OCI-LY3 (cell line): ENCODE measurements around the gene PROM2.

ENCODE experiments used
- H2AFZ ChIP-seq: fragments of 200-600, 300-600 bp; shearing (Covaris generic); 2 replicates; pipeline ENCODE4 v1.6.0; 2014; ENCODE audit warnings: antibody characterized with exemption, low read depth, low read length
- H3K27ac ChIP-seq: fragments of 200-600, 300-600 bp; sonication (generic); 2 replicates; pipeline ENCODE4 v1.5.1; 2014; ENCODE audit warnings: mild to moderate bottlenecking, low read length, moderate library complexity, mixed read lengths
- H3K27me3 ChIP-seq: fragments of 200-600, 300-600 bp; sonication (generic); 2 replicates; pipeline ENCODE4 v1.6.1; 2014; ENCODE audit warnings: low read depth, low read length, mixed read lengths
- H3K36me3 ChIP-seq: fragments of 200-600, 300-600 bp; sonication (generic); replicated peaks from 2 replicates; pipeline ENCODE3; 2014; ENCODE audit warnings: low read depth, low read length, mixed read lengths
- H3K4me1 ChIP-seq: fragments of 300-600, 200-600 bp; sonication (generic); 2 replicates; pipeline ENCODE4 v1.6.1; 2014; ENCODE audit warnings: low read length, mixed read lengths
- H3K4me2 ChIP-seq: fragments of 200-600, 300-600 bp; sonication (generic); 2 replicates; pipeline ENCODE4 v1.6.1; 2014; ENCODE audit warnings: low read length, mixed read lengths
- H3K4me3 ChIP-seq: fragments of 300-600, 200-600 bp; sonication (generic); 2 replicates; pipeline ENCODE4 v1.5.1; 2014; ENCODE audit warnings: antibody characterized with exemption, mild to moderate bottlenecking, low read length, moderate library complexity
- H3K79me2 ChIP-seq: fragments of 300-600, 200-600 bp; shearing (Covaris generic); 2 replicates; pipeline ENCODE4 v1.6.1; 2014; ENCODE audit warnings: mild to moderate bottlenecking, low read length, mixed read lengths
- H3K9ac ChIP-seq: fragments of 300-600, 200-600 bp; shearing (Covaris generic); 2 replicates; pipeline ENCODE4 v1.6.0; 2014; ENCODE audit warnings: mild to moderate bottlenecking, low read length, moderate library complexity
- H3K9me3 ChIP-seq: fragments of 200-600, 300-600 bp; shearing (Covaris generic); 2 replicates; pipeline ENCODE4 v1.6.1; 2014; ENCODE audit warnings: low read length, mixed read lengths; ENCODE audit not compliant: insufficient read depth
- H4K20me1 ChIP-seq: fragments of 200-600, 300-600 bp; sonication (generic); 2 replicates; pipeline ENCODE4 v1.6.1; 2016; ENCODE audit warnings: low read length, mixed read lengths; ENCODE audit not compliant: insufficient read depth
- EZH2phosphoT487 ChIP-seq: fragments of 200-600 bp; shearing (Covaris generic); IDR thresholded peaks from 2 replicates; pipeline ENCODE4 v1.6.1; 2018; ENCODE audit warnings: antibody characterized with exemption, mixed run types, low read depth
- TF ChIP-seq, protein P1 (sequence below): fragments of 200-600, 300-600 bp; sonication (generic); IDR thresholded peaks from 2 replicates; pipeline ENCODE4 v1.5.1; 2014; ENCODE audit warnings: antibody characterized with exemption, low read length, low read depth

PROM2 gene

DNA sequence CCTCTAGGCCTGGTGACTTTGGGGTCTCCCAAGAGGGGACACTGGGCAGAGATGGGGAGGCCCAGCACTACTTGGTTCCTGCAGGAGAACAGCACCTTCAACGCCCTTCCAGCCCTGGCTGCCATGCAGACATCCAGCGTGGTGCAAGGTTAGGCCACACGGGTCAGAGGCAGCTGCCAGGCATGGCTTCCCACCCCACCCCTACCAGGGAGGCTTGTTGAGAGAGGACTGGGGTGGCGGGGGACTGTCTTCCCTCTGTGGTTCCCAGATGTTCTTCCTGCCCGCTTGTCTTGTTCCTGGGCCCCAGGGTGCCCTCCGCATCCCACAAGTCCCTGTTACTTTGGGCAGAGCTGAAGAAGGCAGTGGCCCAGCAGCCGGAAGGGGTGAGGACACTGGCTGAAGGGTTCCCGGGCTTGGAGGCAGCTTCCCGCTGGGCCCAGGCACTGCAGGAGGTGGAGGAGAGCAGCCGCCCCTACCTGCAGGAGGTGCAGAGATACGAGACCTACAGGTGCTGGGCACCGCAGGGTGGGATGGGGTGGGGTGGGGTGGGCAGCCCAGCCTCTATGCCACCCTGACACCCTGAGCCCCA, 4.5 kb downstream of the PROM2 start:
- H3K4me2 ChIP-seq = no peak overlapping the region
- no peaks in the 10 kb centered on the region for H3K79me2 ChIP-seq
- H3K9ac ChIP-seq = no peak overlapping the region
- no peaks in the 10 kb centered on the region for H4K20me1 ChIP-seq
- TF ChIP-seq, protein P1, sequence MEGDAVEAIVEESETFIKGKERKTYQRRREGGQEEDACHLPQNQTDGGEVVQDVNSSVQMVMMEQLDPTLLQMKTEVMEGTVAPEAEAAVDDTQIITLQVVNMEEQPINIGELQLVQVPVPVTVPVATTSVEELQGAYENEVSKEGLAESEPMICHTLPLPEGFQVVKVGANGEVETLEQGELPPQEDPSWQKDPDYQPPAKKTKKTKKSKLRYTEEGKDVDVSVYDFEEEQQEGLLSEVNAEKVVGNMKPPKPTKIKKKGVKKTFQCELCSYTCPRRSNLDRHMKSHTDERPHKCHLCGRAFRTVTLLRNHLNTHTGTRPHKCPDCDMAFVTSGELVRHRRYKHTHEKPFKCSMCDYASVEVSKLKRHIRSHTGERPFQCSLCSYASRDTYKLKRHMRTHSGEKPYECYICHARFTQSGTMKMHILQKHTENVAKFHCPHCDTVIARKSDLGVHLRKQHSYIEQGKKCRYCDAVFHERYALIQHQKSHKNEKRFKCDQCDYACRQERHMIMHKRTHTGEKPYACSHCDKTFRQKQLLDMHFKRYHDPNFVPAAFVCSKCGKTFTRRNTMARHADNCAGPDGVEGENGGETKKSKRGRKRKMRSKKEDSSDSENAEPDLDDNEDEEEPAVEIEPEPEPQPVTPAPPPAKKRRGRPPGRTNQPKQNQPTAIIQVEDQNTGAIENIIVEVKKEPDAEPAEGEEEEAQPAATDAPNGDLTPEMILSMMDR = no peak
- no peak for TF ChIP-seq EZH2phosphoT487
- H3K4me3 ChIP-seq = no peak overlapping the region
- no peaks in the 10 kb centered on the region for H3K27me3 ChIP-seq
- no peaks in the 10 kb centered on the region for H3K4me1 ChIP-seq
- H3K9me3 ChIP-seq = no peaks in the 10 kb centered on the region
- H3K36me3 ChIP-seq = no peaks in the 10 kb centered on the region
- H2AFZ ChIP-seq = no peak overlapping the region
- H3K27ac ChIP-seq = no peak overlapping the region

GRCh38 chr2:95279435-95280035, 5.3 kb downstream of the PROM2 start:
- no peak overlapping the region for H3K4me3 ChIP-seq
- H3K9ac ChIP-seq = no peak overlapping the region
- H3K4me1 ChIP-seq = no peaks in the 10 kb centered on the region
- no peak for TF ChIP-seq EZH2phosphoT487
- TF ChIP-seq, protein P1 = no peak
- no peaks in the 10 kb centered on the region for H4K20me1 ChIP-seq
- no peaks in the 10 kb centered on the region for H3K36me3 ChIP-seq
- no peak overlapping the region for H2AFZ ChIP-seq
- no peak overlapping the region for H3K4me2 ChIP-seq
- no peaks in the 10 kb centered on the region for H3K79me2 ChIP-seq
- H3K27ac ChIP-seq = no peak overlapping the region
- no peaks in the 10 kb centered on the region for H3K9me3 ChIP-seq
- no peaks in the 10 kb centered on the region for H3K27me3 ChIP-seq

GRCh38 chr2:95281071-95281470, 6.8 kb downstream of the PROM2 start:
- Histone ChIP-seq H4K20me1 (no peaks in the 10 kb centered on the region), H3K27me3 (no peaks in the 10 kb centered on the region), H2AFZ (no peak overlapping the region), H3K4me2 (no peak overlapping the region), H3K9me3 (no peaks in the 10 kb centered on the region), H3K9ac (no peak overlapping the region), H3K79me2 (no peaks in the 10 kb centered on the region), H3K4me3 (no peak overlapping the region), H3K27ac (no peak overlapping the region), H3K4me1 (no peaks in the 10 kb centered on the region), H3K36me3 (no peaks in the 10 kb centered on the region)
- TF ChIP-seq, protein P1 = no peak
- no peak for TF ChIP-seq EZH2phosphoT487

DNA sequence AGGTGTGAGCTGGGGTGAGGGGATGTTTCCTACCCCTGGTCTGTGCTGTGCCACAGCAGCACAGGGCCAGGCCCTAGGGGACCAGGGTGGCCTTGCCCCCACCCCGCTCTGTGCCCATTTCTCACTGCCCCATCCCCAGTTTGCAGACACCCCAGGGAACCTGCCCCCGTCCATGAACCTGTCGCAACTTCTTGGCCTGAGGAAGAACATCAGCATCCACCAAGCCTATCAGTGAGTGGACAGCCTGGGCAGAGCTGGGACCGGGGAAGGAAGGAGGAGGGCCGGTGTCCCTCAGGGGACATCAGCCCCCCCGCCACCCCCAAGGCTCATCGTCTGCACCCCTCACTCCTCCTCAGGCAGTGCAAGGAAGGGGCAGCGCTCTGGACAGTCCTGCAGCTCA, 7.5 kb downstream of the PROM2 start:
- H3K4me2 ChIP-seq = no peak overlapping the region
- H3K9ac ChIP-seq = no peak overlapping the region
- H3K4me3 ChIP-seq = no peak overlapping the region
- H3K36me3 ChIP-seq = no peaks in the 10 kb centered on the region
- TF ChIP-seq, protein P1 = no peak
- TF ChIP-seq EZH2phosphoT487 = no peak
- no peaks in the 10 kb centered on the region for H3K79me2 ChIP-seq
- no peaks in the 10 kb centered on the region for H4K20me1 ChIP-seq
- H2AFZ ChIP-seq = no peak overlapping the region
- H3K9me3 ChIP-seq = no peaks in the 10 kb centered on the region
- no peaks in the 10 kb centered on the region for H3K27me3 ChIP-seq
- no peak overlapping the region for H3K27ac ChIP-seq
- H3K4me1 ChIP-seq = no peaks in the 10 kb centered on the region
